Spleen (tissue), 11 donors: ENCODE results near the gene INHA. TPM values are rescaled to one million over a fixed set of nuclear protein-coding genes. Genes with fewer than 3 reads are reported as not detected.

Source experiments
- DNase-seq: peaks from one replicate; pipeline ENCODE4 v3.0.0-alpha.2; 2020
- H3K27ac ChIP-seq, 8 donors: fragments of 200-600 bp; sonication (generic) in 7 of 8; 1 replicate in 4 of 8; 2 replicates in 4 of 8; pipeline versions ENCODE4 v1.5.0 to v1.8.0; 2016 to 2021; ENCODE audit warnings: inconsistent platforms in 4 of 8, mild to moderate bottlenecking in 4 of 8, moderate library complexity in 1 of 8
- H3K27me3 ChIP-seq, 7 donors: fragments of 200-600 bp; sonication (generic) in 6 of 7; replicated peaks in 1 of 7; 1 replicate in 4 of 7; 2 replicates in 3 of 7; pipeline versions ENCODE4 v1.5.0 to v1.8.0; 2016 to 2021; ENCODE audit warnings: inconsistent platforms in 3 of 7, mild to moderate bottlenecking in 1 of 7
- H3K36me3 ChIP-seq, 6 donors: fragments of 200-600 bp; sonication (generic) in 5 of 6; 1 replicate in 4 of 6; 2 replicates in 2 of 6; pipeline versions ENCODE4 v1.5.0 to v1.8.0; 2016 to 2021; ENCODE audit warnings: inconsistent platforms in 2 of 6
- H3K4me1 ChIP-seq, 6 donors: fragments of 200-600 bp; sonication (generic) in 5 of 6; 1 replicate in 3 of 6; 2 replicates in 3 of 6; pipeline versions ENCODE4 v1.5.0 to v1.8.0; 2016 to 2021; ENCODE audit warnings: inconsistent platforms in 3 of 6
- H3K4me3 ChIP-seq, 8 donors: fragments of 200-600 bp; sonication (generic) in 7 of 8; 1 replicate in 4 of 8; 2 replicates in 4 of 8; pipeline versions ENCODE4 v1.5.0 to v1.8.0; 2016 to 2021; ENCODE audit warnings: inconsistent platforms in 4 of 8, mild to moderate bottlenecking in 4 of 8, moderate library complexity in 2 of 8
- H3K9me3 ChIP-seq, 8 donors: fragments of 200-600 bp; sonication (generic) in 7 of 8; 1 replicate in 4 of 8; 2 replicates in 4 of 8; pipeline versions ENCODE4 v1.5.0 to v1.8.0; 2016 to 2021; ENCODE audit warnings: inconsistent platforms in 4 of 8
- CTCF ChIP-seq, 11 experiments: fragments of 200-600 bp in 7 of 11; fragments of 450-650 bp in 4 of 11; sonication (generic) in 4 of 11; IDR thresholded peaks in 8 of 11; conservative IDR thresholded peaks in 3 of 11; 1 replicate in 7 of 11; 2 replicates in 4 of 11; pipeline versions ENCODE4 v1.4.0 to v1.8.0; 2016 to 2021; ENCODE audit warnings: antibody characterized with exemption in 11 of 11, inconsistent platforms in 4 of 11, mild to moderate bottlenecking in 1 of 11
- POLR2A ChIP-seq, 3 donors: fragments of 450-650 bp; IDR thresholded peaks; one replicate each; pipeline ENCODE4 v1.5.1; 2017; ENCODE audit warnings: antibody characterized with exemption in 3 of 3, mild to moderate bottlenecking in 1 of 3
- POLR2AphosphoS5 ChIP-seq, 3 donors: sonication (generic); formaldehyde crosslinking; IDR thresholded peaks; one replicate each; pipeline ENCODE4 v1.5.1; 2017; ENCODE audit warnings: antibody characterized with exemption in 3 of 3
- WGBS, 5 donors: extraction: QIAGEN DNeasy Blood & Tissue Kit in 3 of 5; methylation state at CpG; one replicate each; pipeline versions ENCODE4 v1.1.5 to v1.1.7; 2013 to 2018; 5-methylcytosine and 5-hydroxymethylcytosine counted together
- intact Hi-C: fragments of 100-400 bp; cut with DNase I; formaldehyde crosslinking; loops from one replicate; pipeline ENCODE4 v1.15.0; 2023; ENCODE audit warnings: low total_unique reads
- polyA plus RNA-seq, 3 donors: library from polyadenylated mRNA; stranded (reverse); fragments of 200-250 nt; gene quantifications; one replicate each; pipeline ENCODE4 v1.2.1, GENCODE V29; 2013
- total RNA-seq, 7 donors: library from RNA; depleted of rRNA in 3 of 7; stranded (reverse); fragments of >200 nt in 3 of 7; fragmentation: NEBNext Ultra II Directional in 4 of 7; extraction: Animal tissue kit (Norgen Biotek cat#: 25700) in 4 of 7; gene quantifications; one replicate each; pipeline versions ENCODE4 v1.1.0 to v1.2.1, GENCODE V29; 2016 to 2021
- donor health status: healthy with polysubstance abuse.
- donor health status: DM: no; HTN: no; CAD: no; lungs with moderate emphysema.
- donor health status: DM: no; HTN: no; CAD: no.
- donor health status: Bipolar disorder and iron deficiency.
- donor health status: healthy.
- donor health status: DM: no; HTN: no; CAD: no.
- donor health status: DM: yes; HTN: yes; CAD: no.

Gene INHA
- total and polyA plus RNA-seq, 10 donors = 0.08 to 0.46 (median 0.31) TPM; not detected in 6

- H3K27ac ChIP-seq = no peak overlapping the region
- TF ChIP-seq CTCF (IDR thresholded peaks at IDR 0.05 in 8 of 11, conservative IDR thresholded peaks at IDR 0.05 in 3 of 11) (no peak), POLR2A (IDR thresholded peaks at IDR 0.05) (no peak), POLR2AphosphoS5 (IDR thresholded peaks at IDR 0.05) (no peak)
- DNase-seq = no peak
- WGBS, 5 donors = 90 to 96% (median 95%) methylated on average over 9 to 46 of the region's 46 CpGs
- H3K9me3 ChIP-seq = no peaks in the 10 kb centered on the region
- peaks cover 0 to 96% (median 7%) of the 10 kb centered on the region in 7 donors for H3K27me3 ChIP-seq
- intact Hi-C loops = loop anchor here (5.0 to 10.0 kb wide), 2 partner anchors 65 to 102 kb away; no protein-coding TSS in a partner anchor
- peaks cover 19 to 40% (median 35%) of the 10 kb centered on the region in 6 donors for H3K4me1 ChIP-seq
- no peak overlapping the region for H3K4me3 ChIP-seq
- peaks cover 0 to 20% (median 6%) of the 10 kb centered on the region in 6 donors for H3K36me3 ChIP-seq
Observed at GRCh38 chr2:219539926-219540678, 32.0 kb upstream of the INHA start.

- no peak for TF ChIP-seq CTCF (IDR thresholded peaks at IDR 0.05 in 8 of 11, conservative IDR thresholded peaks at IDR 0.05 in 3 of 11)
- H3K27me3 ChIP-seq = peaks cover 0 to 100% (median 7%) of the 10 kb centered on the region in 7 donors
- H3K36me3 ChIP-seq = peaks cover 0 to 20% (median 6%) of the 10 kb centered on the region in 6 donors
- peaks cover 19 to 40% (median 35%) of the 10 kb centered on the region in 6 donors for H3K4me1 ChIP-seq
- DNase-seq = no peak
- intact Hi-C loops = loop anchor here (5.0 kb wide), 1 partner anchor 101 kb away; no protein-coding TSS in a partner anchor
- H3K9me3 ChIP-seq = no peaks in the 10 kb centered on the region
- WGBS, 5 donors = 85 to 93% (median 87%) methylated on average over 8 to 12 of the region's 12 CpGs
- H3K27ac ChIP-seq = no peak overlapping the region
- H3K4me3 ChIP-seq = peak overlapping the region in 1 of 8 donors; percentile 75
Observed at GRCh38 chr2:219540784-219541504, 31.2 kb upstream of the INHA start.

- DNase-seq = peak; percentile 95
- Histone ChIP-seq H3K9me3 (no peaks in the 10 kb centered on the region), H3K4me3 (peak overlapping the region; percentile 15 to 83 (median 36)), H3K36me3 (peaks cover 0 to 20% (median 6%) of the 10 kb centered on the region in 6 donors), H3K4me1 (peaks cover 19 to 40% (median 35%) of the 10 kb centered on the region in 6 donors), H3K27me3 (peaks cover 0 to 100% (median 7%) of the 10 kb centered on the region in 7 donors), H3K27ac (peak overlapping the region in 1 of 8 donors; percentile 5)
- intact Hi-C loops = loop anchor here (5.0 kb wide), 1 partner anchor 101 kb away; no protein-coding TSS in a partner anchor
- TF ChIP-seq POLR2A (IDR thresholded peaks at IDR 0.05) (no peak), CTCF (IDR thresholded peaks at IDR 0.05 in 8 of 11, conservative IDR thresholded peaks at IDR 0.05 in 3 of 11) (peak; percentile 80 to 98 (median 94)), POLR2AphosphoS5 (IDR thresholded peaks at IDR 0.05) (peak in 2 of 3 donors; percentile 53 to 66)
- 1 to 6% (median 4%) methylated on average over 26 to 48 of the region's 48 CpGs for WGBS, 5 donors
Observed at GRCh38 chr2:219541611-219542180, 30.4 kb upstream of the INHA start.
